ENCODE results near the gene ABCC9. TPM values are rescaled to one million over a fixed set of nuclear protein-coding genes. Genes with fewer than 3 reads are reported as not detected.
"Not testable (repeated sequence)": the region's sequence is repeated elsewhere in the genome, so short reads cannot be mapped to it uniquely, and the experiment has no call there.

Gene ABCC9
- total RNA-seq, 2 experiments from 2014 or later = not detected

DNA sequence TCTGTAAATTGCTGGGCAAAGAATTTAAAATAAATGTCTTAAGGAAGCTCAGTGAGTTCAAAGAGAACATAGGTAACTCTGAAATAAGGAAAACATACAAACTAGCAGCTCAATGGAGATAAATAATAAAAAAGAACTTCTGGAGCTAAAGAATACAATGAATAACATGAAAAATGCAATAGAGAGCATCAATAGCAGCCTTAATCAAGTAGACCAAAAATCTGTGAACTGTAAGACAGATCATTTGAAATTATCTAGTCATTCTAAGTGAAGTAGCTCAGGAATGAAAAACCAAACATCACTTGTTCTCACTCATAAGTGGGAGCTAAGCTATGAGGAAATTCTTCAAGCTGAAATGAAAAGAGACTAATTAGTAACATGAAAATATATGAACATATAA lies 5.8 kb upstream of the ABCC9 start:
- H3K9me3 Mint-ChIP-seq = peaks cover 24% of the 10 kb centered on the region
- H3K36me3 Mint-ChIP-seq = no peaks in the 10 kb centered on the region
- DNase-seq = no peak
- no peaks in the 10 kb centered on the region for H3K4me1 Mint-ChIP-seq
- no peak overlapping the region for H3K27ac Mint-ChIP-seq
- H3K27me3 Mint-ChIP-seq = peaks cover 38% of the 10 kb centered on the region
- H3K4me3 Mint-ChIP-seq = no peak overlapping the region

DNA sequence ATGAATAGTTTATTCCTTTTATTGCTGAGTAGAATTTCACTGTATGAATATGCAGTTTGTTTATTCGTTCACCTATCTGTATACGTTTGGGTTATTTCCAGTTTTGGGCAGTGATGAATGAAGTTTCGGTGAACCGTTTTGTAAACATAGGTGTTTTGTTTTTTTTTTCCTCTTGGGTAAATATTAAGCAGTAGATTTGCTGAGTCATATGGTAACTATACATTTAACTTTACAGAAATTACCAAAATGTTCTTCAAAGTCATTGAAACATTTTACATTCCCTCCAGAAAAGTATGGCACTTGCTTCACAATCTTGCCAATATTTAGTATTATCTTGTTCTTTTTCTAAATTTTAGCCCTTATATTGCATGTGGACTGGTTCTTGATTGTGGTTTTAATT lies 3.8 kb upstream of the ABCC9 start:
- Mint-ChIP-seq H3K9me3 (peaks cover 18% of the 10 kb centered on the region), H3K4me3 (no peak overlapping the region), H3K4me1 (peaks cover 11% of the 10 kb centered on the region), H3K27ac (no peak overlapping the region), H3K36me3 (no peaks in the 10 kb centered on the region), H3K27me3 (peaks cover 53% of the 10 kb centered on the region)
- no peak for DNase-seq

DNA sequence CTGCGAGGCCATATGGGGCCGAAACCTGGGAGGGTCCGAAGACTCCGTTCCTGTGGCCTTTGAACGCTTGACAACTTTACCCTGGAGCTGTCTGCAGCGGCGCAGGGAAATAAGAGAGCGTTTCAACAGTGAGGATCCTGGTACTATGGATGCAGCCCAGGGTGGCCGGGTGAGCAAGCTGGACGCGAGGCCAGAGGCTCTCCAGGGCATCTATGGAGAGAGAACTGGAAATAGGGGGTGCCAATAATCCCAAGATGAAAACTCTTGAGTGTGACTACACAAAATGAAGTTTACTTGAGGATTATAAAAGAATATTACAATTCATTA lies 1.1 kb upstream of the ABCC9 start:
- Mint-ChIP-seq H3K36me3 (no peaks in the 10 kb centered on the region), H3K9me3 (peaks cover 11% of the 10 kb centered on the region), H3K27ac (no peak overlapping the region), H3K4me1 (peaks cover 11% of the 10 kb centered on the region), H3K4me3 (no peak overlapping the region), H3K27me3 (peaks cover 61% of the 10 kb centered on the region)
- no peak for DNase-seq

DNA sequence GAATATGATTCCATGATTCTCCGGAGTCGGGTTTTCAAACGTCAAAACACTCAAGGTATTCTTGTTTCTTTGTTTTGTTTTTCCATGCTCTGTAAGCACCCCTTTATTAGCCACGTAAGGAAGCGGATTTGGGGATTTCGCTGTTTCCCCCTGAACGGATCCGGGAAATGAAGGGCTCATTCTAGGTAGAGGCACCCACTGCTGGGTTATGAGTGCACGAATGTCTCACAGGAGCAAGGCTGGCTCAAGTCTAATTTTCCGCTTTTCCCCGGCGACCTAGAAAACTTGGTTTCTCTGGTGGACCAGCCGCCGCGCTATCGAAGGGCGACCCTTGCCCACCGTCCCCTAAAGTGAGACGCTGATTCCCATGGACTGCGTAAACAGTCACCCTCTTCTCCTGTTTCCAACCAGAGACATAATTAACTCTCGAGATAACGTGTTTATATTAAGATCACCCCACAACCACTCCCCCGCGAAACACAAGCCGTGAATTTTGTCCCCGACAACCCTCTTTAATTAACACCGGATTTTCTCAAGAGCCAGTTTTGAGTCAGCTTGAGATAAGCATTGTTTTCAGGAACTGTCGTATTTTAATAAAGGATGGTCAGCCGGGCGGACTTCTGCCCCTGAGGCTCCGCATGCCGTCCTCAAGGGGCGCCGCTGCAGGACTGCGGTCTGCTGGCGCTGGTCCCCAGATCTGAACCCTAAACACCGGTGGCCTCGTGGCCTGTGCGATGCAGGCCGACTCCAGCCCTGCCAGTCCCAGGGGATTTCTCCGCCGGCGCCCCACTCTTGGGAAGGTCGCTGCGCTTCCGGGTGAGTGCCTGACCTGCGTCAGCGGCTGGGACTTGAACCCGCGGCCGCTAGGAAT lies 515 bp upstream of the ABCC9 start:
- Mint-ChIP-seq H3K27ac (no peak overlapping the region), H3K9me3 (peaks cover 7% of the 10 kb centered on the region), H3K4me3 (peak overlapping the region; percentile 55), H3K4me1 (peaks cover 11% of the 10 kb centered on the region), H3K36me3 (no peaks in the 10 kb centered on the region), H3K27me3 (peaks cover 61% of the 10 kb centered on the region)
- DNase-seq = no peak

DNA sequence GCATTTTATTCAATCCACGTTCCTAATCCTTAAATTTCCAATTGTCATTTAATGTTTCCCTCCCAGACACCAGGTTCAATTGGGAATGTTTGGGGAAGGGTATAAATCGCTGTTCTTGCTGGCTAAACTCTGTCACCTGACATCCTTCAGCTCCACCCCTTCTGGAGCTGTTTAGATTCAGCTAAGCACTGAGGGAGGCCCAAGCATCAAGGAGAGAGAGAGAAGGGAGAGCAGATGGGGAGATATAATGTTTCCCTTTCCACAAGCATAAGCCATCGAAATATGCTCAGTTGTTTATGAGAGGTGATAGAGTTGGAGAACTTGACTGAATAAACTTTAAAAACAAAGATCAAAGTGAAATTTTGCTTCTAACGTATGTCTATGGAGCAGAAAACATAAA lies 1.8 kb downstream of the ABCC9 start:
- Mint-ChIP-seq H3K9me3 (no peaks in the 10 kb centered on the region), H3K27me3 (peaks cover 64% of the 10 kb centered on the region), H3K27ac (no peak overlapping the region), H3K4me1 (peaks cover 11% of the 10 kb centered on the region), H3K36me3 (no peaks in the 10 kb centered on the region), H3K4me3 (no peak overlapping the region)
- no peak for DNase-seq

DNA sequence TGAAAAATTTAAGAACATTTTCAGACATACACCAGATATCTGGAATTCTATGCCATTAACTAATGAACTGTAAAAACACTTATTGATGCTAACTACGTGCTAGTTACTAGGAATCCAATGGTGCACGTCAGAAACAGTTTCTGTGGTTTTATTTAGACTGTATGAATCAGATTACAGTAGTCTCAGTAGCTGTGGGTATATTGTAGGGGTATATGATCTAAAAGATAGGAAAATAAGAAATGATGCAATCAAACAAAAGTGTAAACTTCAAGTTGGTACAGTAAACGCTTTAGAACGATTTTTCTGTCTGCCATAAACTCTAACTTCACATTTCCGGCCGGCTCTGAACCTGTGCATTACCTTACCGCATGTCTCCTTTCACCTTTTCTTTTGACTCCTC lies 2.3 kb downstream of the ABCC9 start:
- no peaks in the 10 kb centered on the region for H3K9me3 Mint-ChIP-seq
- H3K27ac Mint-ChIP-seq = no peak overlapping the region
- H3K4me3 Mint-ChIP-seq = no peak overlapping the region
- H3K36me3 Mint-ChIP-seq = no peaks in the 10 kb centered on the region
- peaks cover 11% of the 10 kb centered on the region for H3K4me1 Mint-ChIP-seq
- DNase-seq = no peak
- peaks cover 59% of the 10 kb centered on the region for H3K27me3 Mint-ChIP-seq

DNA sequence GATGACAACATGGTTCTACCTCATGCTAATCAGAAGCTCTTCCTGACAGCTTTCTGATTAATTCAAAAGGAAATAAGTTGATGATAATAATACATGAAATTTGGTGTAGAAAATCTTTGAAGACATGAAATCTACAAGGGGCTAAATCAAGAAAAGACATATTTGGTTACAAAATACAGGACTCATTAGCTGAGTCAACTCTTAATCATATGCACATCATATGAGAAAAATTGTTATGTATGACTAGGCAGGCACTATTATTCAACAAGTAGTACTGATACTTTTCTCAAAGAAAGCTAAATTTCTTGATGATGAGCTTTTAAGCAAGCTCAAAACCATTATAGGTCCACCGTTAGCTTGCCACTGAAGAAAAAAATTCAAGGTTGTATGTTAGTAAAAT lies 7.1 kb downstream of the ABCC9 start:
- Mint-ChIP-seq H3K4me3 (no peak overlapping the region), H3K9me3 (no peaks in the 10 kb centered on the region), H3K36me3 (no peaks in the 10 kb centered on the region), H3K27ac (no peak overlapping the region), H3K4me1 (no peaks in the 10 kb centered on the region), H3K27me3 (peaks cover 19% of the 10 kb centered on the region)
- no peak for DNase-seq

DNA sequence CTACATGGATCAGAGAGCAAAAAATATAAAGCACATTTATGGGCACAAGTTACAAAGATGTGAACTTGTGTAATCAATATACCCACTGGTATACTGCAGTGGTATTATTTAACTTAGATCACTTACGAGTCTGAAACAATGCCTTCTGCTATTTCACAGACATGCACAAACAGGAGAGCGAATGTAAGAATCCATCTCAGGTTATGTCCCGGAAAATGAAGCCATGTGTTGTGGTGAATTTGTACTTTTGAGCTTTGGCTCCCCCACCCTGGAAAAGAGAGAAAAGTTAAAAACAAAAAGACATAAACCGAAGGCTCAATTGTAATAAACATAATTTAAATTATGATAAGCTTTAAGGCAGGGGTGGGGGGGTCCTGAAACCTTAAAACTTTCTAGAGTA lies 7.6 kb downstream of the ABCC9 start:
- no peak for DNase-seq
- H3K4me1 Mint-ChIP-seq = no peaks in the 10 kb centered on the region
- peaks cover 14% of the 10 kb centered on the region for H3K27me3 Mint-ChIP-seq
- no peaks in the 10 kb centered on the region for H3K9me3 Mint-ChIP-seq
- no peaks in the 10 kb centered on the region for H3K36me3 Mint-ChIP-seq
- H3K27ac Mint-ChIP-seq = no peak overlapping the region
- H3K4me3 Mint-ChIP-seq = no peak overlapping the region

DNA sequence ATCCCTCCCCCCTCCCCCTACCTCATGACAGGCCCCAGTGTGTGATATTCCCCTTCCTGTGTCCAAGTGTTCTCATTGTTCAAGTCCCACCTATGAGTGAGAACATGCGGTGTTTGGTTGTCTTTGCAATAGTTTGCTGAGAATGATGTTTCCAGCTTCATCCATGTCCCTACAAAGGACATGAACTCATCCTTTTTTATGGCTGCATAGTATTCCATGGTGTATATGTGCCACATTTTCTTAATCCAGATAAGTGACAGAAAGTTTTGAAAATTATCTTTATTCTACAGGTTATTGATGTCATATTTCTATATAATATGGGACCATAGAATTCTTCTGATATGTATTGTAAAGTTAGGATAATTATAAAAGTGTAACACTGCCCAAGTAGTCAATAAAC lies 11.3 kb downstream of the ABCC9 start:
- H3K27me3 Mint-ChIP-seq, DNase-seq, H3K4me1 Mint-ChIP-seq, H3K36me3 Mint-ChIP-seq, H3K4me3 Mint-ChIP-seq, H3K9me3 Mint-ChIP-seq, H3K27ac Mint-ChIP-seq: not testable (repeated sequence)

DNA sequence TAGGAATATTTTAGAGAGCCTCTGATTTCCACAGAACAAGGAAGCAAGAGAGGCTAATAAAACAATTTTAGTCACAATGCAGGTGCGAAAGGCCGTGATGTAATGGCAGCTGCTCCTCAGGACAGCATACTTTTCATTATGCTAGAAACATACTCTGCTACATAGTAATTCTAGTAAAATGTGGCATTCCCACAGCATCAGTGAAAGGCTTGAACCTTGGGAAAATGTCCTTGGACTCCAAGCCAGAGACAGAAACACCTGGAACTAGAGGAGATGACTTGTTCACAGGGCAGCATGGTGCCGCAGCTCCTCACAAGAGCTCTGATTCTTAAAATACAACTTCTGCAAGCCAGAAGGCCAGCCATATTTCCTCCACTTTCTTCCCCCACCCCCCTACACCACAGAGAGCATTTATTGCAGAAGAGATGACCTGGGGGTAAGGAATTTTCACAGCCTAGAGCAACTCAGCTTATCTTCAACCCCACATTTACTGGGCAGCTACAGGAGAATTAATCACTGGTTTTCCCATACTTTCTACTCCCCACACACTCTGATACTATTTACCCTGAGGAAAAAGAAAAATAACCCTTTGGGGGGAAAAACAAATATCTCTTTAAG lies 15.8 kb downstream of the ABCC9 start:
- H3K27ac Mint-ChIP-seq = no peak overlapping the region
- H3K4me3 Mint-ChIP-seq = no peak overlapping the region
- H3K36me3 Mint-ChIP-seq = no peaks in the 10 kb centered on the region
- DNase-seq = no peak
- no peaks in the 10 kb centered on the region for H3K9me3 Mint-ChIP-seq
- H3K4me1 Mint-ChIP-seq = no peaks in the 10 kb centered on the region
- H3K27me3 Mint-ChIP-seq = peaks cover 5% of the 10 kb centered on the region

DNA sequence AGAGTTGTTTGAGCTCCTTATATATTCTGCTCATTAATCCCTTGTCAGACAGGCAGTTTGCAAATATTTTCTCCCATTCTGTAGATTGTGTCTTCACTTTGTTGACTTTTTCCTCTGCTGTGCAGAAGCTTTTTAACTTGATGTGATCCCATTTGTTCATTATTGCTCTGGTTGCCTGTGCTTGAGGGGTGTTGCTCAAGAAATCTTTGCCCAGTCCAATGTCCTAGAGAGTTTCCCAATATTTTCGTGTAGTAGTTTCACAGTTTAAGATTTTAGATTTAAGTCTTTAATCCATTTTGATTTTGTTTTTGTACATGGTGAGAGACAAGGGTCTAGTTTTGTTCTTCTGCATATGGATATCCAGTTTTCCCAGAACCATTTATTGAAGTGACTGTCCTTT lies 19.8 kb downstream of the ABCC9 start:
- DNase-seq = no peak
- Mint-ChIP-seq H3K27ac (no peak overlapping the region), H3K4me1 (no peaks in the 10 kb centered on the region), H3K27me3 (peaks cover 10% of the 10 kb centered on the region), H3K9me3 (no peaks in the 10 kb centered on the region), H3K36me3 (no peaks in the 10 kb centered on the region), H3K4me3 (no peak overlapping the region)

DNA sequence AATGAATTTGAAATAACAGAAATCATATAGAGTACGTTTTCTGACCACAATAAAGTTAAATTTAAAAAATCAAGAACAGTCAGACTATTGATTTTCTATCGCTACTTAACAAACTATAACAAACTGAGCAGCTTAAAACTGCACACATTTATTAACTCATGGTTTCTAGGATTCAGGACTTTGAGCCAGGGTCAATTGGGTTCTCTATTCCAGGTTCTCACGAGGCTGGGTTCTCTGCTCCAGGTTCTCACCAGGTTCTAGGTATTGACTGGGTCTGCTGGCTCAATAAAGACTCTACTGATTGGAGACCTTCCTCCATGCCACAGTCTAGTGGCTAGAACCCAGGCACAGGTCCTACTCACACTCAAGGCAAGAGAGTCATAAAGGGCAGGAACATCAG lies 22.8 kb downstream of the ABCC9 start:
- Mint-ChIP-seq H3K9me3 (no peaks in the 10 kb centered on the region), H3K4me1 (no peaks in the 10 kb centered on the region)

DNA sequence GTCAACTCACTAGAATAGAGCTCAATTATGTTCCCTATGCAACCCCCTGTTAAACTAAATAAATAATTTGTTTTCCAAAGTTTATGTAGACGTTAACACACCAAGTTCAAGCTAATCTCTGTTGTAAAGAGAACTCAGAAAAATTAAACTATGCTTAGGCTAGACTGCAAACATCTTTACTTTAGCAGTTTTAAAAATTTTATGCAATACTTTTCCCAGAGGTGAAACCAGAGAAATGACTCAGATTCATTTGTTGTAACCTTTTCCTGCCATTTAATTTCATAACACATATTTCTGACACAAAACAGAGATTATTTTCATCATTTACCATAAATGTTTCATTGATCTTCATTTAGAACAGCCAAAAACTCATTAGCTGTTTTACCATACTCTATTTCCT lies 27.4 kb downstream of the ABCC9 start:
- Mint-ChIP-seq H3K4me1 (no peaks in the 10 kb centered on the region), H3K36me3 (no peaks in the 10 kb centered on the region), H3K27me3 (peaks cover 5% of the 10 kb centered on the region), H3K4me3 (no peak overlapping the region), H3K27ac (no peak overlapping the region), H3K9me3 (no peaks in the 10 kb centered on the region)
- DNase-seq = no peak

More for the DNA sequence above, 22.8 kb downstream of the ABCC9 start:
- Mint-ChIP-seq H3K36me3 (no peaks in the 10 kb centered on the region), H3K27ac (no peak overlapping the region), H3K27me3 (peaks cover 10% of the 10 kb centered on the region), H3K4me3 (no peak overlapping the region)
- no peak for DNase-seq

DNA sequence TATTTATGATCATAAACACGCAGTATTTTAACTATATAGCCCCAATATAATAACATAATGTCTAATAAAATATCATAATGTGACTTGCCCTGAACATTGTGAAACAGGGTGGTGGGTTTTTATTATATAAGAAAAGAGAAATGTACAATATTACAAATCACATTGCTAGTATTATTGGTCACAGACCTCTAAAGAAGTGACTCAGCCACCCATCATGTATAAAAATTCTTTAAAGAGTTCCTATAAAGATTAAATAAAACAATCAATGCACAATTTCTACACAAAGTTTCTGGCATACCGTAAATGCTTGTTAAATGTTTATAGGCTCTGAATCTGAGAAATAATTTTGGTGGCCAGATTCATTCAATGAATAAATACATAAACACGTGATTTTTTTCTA lies 28.9 kb downstream of the ABCC9 start:
- H3K4me3 Mint-ChIP-seq = no peak overlapping the region
- H3K36me3 Mint-ChIP-seq = no peaks in the 10 kb centered on the region
- H3K27ac Mint-ChIP-seq = no peak overlapping the region

DNA sequence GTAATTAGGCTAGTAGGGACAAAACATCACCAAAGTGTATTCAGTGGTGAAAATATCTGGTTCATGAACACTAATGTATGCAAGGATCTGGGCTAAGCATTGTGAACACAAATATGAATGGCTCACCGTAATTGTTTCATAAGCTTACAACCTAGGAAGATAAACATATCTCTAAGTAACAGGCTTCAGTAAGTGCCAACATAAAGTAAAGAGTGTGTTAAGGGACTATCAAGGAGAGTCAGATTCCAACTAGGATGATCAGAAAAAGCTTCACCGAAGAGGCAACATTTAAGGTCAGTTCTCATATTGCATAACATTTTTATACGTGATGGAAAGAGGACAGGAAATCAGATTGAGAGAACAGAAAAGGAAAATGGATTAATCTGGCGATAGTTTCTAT lies 29.4 kb downstream of the ABCC9 start:
- Mint-ChIP-seq H3K4me3 (no peak overlapping the region), H3K36me3 (no peaks in the 10 kb centered on the region), H3K9me3 (no peaks in the 10 kb centered on the region), H3K4me1 (no peaks in the 10 kb centered on the region), H3K27me3 (no peaks in the 10 kb centered on the region), H3K27ac (no peak overlapping the region)
- no peak for DNase-seq

More for the DNA sequence above, 28.9 kb downstream of the ABCC9 start:
- Mint-ChIP-seq H3K27me3 (peaks cover under 1% of the 10 kb centered on the region), H3K9me3 (no peaks in the 10 kb centered on the region), H3K4me1 (no peaks in the 10 kb centered on the region)
- DNase-seq = no peak

DNA sequence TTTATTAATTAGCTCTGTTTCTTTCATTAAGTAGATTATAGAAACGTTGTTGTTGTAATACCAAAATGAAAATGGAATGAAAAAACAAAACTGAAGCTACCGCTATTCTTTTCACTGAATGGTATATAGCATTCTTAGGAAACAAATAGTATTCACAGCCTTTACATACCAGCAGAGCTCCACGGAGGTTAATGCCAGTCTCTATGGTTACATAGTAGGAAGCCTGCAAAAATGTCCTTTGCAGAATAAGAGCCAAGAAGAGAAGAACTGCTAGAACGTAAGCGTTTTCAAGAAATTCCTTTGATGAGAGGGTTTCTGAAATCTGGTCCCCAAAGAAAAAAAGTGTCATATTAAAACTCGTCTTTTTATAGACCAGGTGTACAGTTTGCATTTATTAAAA lies 30.6 kb downstream of the ABCC9 start:
- Mint-ChIP-seq H3K9me3 (no peaks in the 10 kb centered on the region), H3K27ac (no peak overlapping the region), H3K4me3 (no peak overlapping the region), H3K27me3 (no peaks in the 10 kb centered on the region), H3K4me1 (no peaks in the 10 kb centered on the region), H3K36me3 (no peaks in the 10 kb centered on the region)
- DNase-seq = no peak
